IPS-15b (cell line): ENCODE results near the gene GABPA.
"Not testable (repeated sequence)": the region's sequence is repeated elsewhere in the genome, so short reads cannot be mapped to it uniquely, and the experiment has no call there.

Experiments used
- H3K27me3 ChIP-seq: one replicate; pipeline ENCODE4 v1.6.1; 2013; ENCODE audit warnings: low read length; ENCODE audit not compliant: control insufficient read depth, insufficient read depth
- H3K36me3 ChIP-seq: one replicate; pipeline ENCODE4 v1.6.1; 2013; ENCODE audit warnings: low read length; ENCODE audit not compliant: control insufficient read depth, insufficient read depth
- H3K4me1 ChIP-seq: one replicate; pipeline ENCODE4 v1.6.1; 2013; ENCODE audit warnings: mild to moderate bottlenecking, low read length; ENCODE audit not compliant: control insufficient read depth, insufficient read depth
- H3K4me3 ChIP-seq: one replicate; pipeline ENCODE4 v1.5.1; 2013; ENCODE audit warnings: low read depth, low read length
- H3K9ac ChIP-seq: one replicate; pipeline ENCODE4 v1.6.1; 2013; ENCODE audit warnings: low read depth, mild to moderate bottlenecking, low read length
- H3K9me3 ChIP-seq: one replicate; pipeline ENCODE4 v1.6.1; 2013; ENCODE audit warnings: mild to moderate bottlenecking, low read length; ENCODE audit not compliant: control insufficient read depth, insufficient read depth

GABPA gene

DNA sequence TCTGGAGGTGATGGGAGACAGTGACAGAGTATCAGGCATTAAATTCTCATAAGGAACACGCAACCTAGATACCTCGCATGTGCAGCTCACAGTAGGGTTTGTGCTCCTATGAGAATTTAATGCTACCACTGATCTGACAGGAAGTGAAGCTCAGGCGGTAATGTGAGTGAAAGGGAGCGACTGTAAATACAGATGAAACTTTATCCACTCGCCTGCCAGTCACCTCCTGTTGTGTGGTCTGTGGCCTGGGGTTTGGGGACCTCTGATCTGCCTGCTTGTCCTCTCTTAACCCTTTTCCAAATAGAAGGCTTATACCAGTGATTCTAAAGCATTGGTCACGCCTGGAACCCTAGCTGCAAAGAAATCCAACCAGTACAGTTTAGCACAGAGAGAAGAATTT, 15.3 kb downstream of the GABPA start:
- Histone ChIP-seq H3K4me1 (no peaks in the 10 kb centered on the region), H3K4me3 (no peak overlapping the region), H3K27me3 (no peaks in the 10 kb centered on the region), H3K36me3 (no peaks in the 10 kb centered on the region), H3K9ac (no peak overlapping the region), H3K9me3 (no peaks in the 10 kb centered on the region)

DNA sequence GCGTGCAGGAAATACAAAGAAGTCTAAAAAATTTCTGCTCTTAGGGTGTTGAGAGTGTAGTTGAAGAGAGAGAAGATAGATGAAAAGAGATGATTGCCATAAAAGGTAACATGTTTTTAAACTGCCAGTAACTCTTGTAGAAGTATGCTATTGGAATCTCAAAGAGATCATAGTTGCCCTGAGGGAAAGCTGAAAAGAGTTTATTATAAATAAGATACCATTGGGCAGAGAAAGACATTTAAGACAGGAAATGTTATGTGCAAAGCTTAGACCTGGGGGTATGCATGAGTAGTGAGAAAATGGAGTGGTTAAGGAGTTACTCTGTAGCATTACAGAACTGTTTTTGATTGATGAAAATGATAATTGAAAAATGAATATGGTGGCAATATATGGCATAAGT, 17.6 kb downstream of the GABPA start:
- Histone ChIP-seq H3K27me3 (no peaks in the 10 kb centered on the region), H3K36me3 (no peaks in the 10 kb centered on the region), H3K4me3 (no peak overlapping the region), H3K9me3 (no peaks in the 10 kb centered on the region), H3K9ac (no peak overlapping the region), H3K4me1 (no peaks in the 10 kb centered on the region)

DNA sequence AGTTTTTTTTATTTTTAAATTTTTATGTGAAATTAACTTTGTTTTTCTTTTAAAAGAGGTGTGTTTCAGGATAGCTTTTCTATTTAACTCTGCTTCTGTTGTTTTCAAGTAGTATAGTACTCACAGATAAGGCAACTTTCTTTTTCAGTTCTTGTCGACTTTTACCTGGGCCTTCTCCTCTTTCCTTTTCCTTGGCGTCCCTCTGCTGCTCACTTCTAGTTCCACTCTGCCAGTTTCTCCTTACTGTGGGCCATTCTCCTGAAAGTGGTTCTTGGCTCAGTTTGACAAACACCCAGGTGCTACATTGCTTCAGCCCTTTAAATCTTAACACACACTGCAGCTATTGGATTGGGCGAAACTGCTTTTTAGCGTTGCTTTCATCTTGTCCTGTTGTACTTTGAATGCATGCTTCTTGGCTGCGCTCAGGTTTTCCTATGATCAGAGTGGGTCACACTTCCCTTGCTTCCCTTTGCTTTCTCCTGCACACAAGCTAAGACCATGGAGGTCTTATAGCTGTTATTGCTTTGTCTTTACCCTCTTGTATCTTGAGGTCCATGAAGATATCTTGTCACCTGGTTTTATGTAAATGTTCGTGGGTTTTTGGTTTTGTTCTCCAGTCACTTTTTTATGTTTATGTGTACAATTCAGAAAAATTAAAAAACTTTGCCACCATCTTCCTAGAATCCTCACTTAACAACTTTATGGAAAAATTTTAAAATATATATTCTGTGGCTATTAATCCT, 21.6 kb downstream of the GABPA start:
- H3K4me1 ChIP-seq: no peaks in the 10 kb centered on the region
- no peak overlapping the region for H3K4me3 ChIP-seq
- no peaks in the 10 kb centered on the region for H3K36me3 ChIP-seq
- no peaks in the 10 kb centered on the region for H3K9me3 ChIP-seq
- no peaks in the 10 kb centered on the region for H3K27me3 ChIP-seq
- no peak overlapping the region for H3K9ac ChIP-seq

DNA sequence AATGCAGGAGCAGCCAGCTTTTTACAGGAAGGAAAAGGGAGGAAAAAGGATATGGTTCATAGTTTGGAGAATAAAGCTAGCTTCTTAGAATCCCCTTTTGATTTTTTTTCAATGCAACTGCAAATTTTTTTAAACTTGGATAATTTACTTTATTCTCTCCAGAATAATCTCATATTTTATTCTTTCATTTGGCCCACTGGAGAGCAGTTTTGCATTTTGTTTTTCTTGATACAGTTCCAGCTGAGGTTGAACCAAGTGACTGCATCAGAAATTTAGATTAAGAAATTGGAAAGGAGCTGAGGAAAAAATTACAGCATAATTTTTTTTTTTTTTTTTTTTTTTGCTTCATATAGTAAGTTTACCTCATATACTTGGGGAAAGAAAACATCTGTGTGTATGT, 22.8 kb downstream of the GABPA start:
- H3K4me1 ChIP-seq: no peaks in the 10 kb centered on the region
- no peak overlapping the region for H3K4me3 ChIP-seq
- no peak overlapping the region for H3K9ac ChIP-seq
- H3K9me3 ChIP-seq: no peaks in the 10 kb centered on the region
- no peaks in the 10 kb centered on the region for H3K27me3 ChIP-seq
- no peaks in the 10 kb centered on the region for H3K36me3 ChIP-seq

DNA sequence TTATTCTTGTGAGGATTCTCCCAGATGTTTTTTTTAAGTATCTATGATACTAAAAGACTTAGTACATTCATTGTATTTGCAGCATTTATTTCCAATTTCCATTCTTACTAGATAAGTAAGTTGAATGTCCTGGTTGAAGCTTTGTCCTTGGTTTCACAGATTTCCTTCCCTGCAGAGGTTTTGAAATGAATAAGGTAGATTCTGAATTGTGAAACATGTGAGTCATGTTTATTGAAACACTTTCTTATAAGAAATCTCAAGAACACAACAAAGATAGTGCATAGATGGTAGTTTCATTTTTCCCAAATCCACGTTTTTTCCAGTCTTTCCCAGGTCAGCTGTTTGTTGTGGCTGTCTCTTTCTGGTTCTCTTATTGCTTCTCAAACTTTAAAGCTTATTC, 24.8 kb downstream of the GABPA start:
- no peaks in the 10 kb centered on the region for H3K27me3 ChIP-seq
- no peak overlapping the region for H3K4me3 ChIP-seq
- H3K9ac ChIP-seq: no peak overlapping the region
- H3K36me3 ChIP-seq: no peaks in the 10 kb centered on the region
- no peaks in the 10 kb centered on the region for H3K9me3 ChIP-seq
- no peaks in the 10 kb centered on the region for H3K4me1 ChIP-seq

DNA sequence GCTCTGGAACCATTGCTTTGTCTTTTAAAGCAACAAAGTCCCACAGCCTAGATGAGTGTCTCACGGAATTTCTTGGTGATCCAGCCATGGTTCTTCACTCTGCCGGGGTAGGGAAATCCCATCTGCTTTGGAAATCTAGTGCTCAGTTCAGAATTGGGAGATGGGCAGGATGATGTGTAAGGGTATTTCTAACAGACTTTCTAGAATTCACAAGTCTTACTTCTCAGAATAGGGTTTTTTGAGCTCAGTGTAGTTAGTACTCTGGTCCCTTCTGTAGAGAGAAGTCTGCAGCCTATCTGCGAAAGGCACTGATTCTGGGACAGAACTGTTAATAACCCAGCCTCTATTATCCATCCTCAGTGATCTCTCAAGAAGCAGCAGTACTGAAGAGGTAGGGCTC, 25.3 kb downstream of the GABPA start:
- no peaks in the 10 kb centered on the region for H3K36me3 ChIP-seq
- H3K27me3 ChIP-seq: no peaks in the 10 kb centered on the region

DNA sequence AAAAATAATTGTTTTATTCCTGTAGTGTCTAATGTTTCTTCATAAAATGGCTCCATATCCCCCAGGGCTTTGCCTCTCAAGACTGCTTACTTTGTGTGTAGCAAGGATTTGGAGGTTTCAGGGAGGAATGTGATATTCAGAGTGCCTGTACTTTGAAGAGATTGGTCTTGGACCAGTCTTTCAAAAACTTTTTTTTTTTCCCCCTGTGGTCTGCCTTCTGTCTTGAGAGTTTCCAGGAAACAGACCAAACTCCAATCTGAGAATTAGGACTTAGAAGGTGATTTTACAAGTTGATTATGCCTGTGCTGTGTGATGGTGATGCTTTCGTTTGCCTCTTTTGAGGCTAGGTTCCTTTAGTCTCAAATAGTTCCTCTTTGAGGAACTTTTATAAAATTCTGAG, 25.9 kb downstream of the GABPA start:
- no peaks in the 10 kb centered on the region for H3K4me1 ChIP-seq
- no peaks in the 10 kb centered on the region for H3K36me3 ChIP-seq
- no peaks in the 10 kb centered on the region for H3K27me3 ChIP-seq
- no peak overlapping the region for H3K9ac ChIP-seq
- H3K4me3 ChIP-seq: no peak overlapping the region
- H3K9me3 ChIP-seq: no peaks in the 10 kb centered on the region

More for the DNA sequence above, 25.3 kb downstream of the GABPA start:
- Histone ChIP-seq H3K4me1 (no peaks in the 10 kb centered on the region), H3K9me3 (no peaks in the 10 kb centered on the region), H3K9ac (no peak overlapping the region), H3K4me3 (no peak overlapping the region)

DNA sequence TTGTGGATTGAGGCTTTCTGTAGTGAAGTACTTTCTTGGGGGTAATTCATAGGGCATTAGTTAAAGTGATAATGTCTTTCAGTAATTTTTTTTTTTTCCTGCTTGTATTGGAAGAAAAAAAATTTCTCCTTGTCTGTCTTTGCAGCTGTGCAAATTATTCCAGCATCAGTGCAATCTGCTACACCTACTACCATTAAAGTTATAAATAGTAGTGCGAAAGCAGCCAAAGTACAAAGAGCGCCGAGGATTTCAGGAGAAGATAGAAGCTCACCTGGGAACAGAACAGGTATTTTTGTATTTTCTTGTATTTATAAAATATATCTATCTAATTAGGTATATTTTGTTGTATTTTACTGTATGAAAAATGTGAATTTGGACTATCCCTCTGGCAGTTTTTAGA, 29.3 kb downstream of the GABPA start:
- no peaks in the 10 kb centered on the region for H3K27me3 ChIP-seq
- H3K9ac ChIP-seq: no peak overlapping the region
- no peaks in the 10 kb centered on the region for H3K4me1 ChIP-seq
- no peaks in the 10 kb centered on the region for H3K9me3 ChIP-seq
- no peaks in the 10 kb centered on the region for H3K36me3 ChIP-seq
- H3K4me3 ChIP-seq: no peak overlapping the region

DNA sequence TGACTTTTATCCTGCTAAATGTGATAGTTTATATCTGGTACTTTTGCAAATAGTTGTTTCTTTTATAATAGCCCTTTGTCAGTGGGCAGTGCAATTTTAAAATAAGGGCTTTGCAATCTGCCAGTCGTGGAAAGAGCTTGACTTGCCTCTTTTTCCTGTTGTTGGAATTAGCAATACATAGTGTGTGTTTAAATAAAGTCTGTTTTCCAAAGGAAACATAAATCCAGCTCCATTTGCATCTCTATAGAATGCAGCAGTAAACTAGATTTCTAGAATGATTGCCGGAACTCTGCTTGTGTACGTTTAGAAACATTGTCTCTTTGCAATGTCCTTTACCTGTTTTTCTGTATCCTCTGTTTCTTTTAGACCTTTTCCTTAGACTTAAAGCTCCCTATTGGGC, 33.1 kb downstream of the GABPA start:
- Histone ChIP-seq H3K27me3 (no peaks in the 10 kb centered on the region), H3K4me3 (no peak overlapping the region), H3K4me1 (no peaks in the 10 kb centered on the region), H3K36me3 (no peaks in the 10 kb centered on the region), H3K9me3 (no peaks in the 10 kb centered on the region), H3K9ac (no peak overlapping the region)

DNA sequence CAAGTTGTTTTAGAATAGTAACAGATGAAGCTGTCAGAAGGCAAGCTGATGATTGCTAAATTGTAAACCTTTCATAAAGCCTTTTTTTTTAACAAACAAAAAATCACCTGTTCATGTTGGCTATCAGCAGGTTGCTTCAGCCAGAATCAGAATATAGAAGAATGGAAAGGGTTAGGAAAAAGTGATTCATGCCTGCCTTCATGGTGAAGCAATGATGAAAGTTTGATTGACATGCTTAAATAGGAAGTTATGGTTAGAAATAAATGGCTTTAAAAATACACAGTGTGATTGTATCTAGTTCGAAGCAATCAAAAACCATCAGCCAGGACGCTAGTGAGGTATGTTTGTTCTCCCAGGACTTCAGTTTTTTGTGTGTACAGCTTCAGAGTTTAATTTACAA, 37.9 kb downstream of the GABPA start:
- H3K4me3 ChIP-seq: no peak overlapping the region
- no peaks in the 10 kb centered on the region for H3K27me3 ChIP-seq

DNA sequence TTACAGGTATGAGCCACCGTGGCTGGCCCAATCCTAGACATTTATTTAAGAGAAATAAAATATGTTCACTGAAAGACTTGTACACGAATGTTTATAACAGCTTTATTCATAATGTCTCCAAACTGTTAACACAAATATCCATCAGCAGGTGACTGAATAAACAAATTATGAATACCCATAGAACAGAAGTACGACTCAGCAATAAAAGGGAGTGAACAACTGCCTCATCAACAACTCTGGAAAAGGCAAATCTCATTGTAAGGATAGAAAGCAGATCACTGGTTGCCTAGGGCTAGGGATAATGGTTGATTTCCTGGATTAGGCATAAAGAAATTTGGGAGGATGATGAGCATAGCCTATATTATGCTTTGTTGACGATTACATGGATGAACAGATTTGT, 41.7 kb downstream of the GABPA start:
- H3K9ac ChIP-seq: no peak overlapping the region
- no peaks in the 10 kb centered on the region for H3K36me3 ChIP-seq
- H3K4me1 ChIP-seq: no peaks in the 10 kb centered on the region

More for the DNA sequence above, 37.9 kb downstream of the GABPA start:
- Histone ChIP-seq H3K4me1 (no peaks in the 10 kb centered on the region), H3K36me3 (no peaks in the 10 kb centered on the region), H3K9me3 (no peaks in the 10 kb centered on the region), H3K9ac (no peak overlapping the region)

DNA sequence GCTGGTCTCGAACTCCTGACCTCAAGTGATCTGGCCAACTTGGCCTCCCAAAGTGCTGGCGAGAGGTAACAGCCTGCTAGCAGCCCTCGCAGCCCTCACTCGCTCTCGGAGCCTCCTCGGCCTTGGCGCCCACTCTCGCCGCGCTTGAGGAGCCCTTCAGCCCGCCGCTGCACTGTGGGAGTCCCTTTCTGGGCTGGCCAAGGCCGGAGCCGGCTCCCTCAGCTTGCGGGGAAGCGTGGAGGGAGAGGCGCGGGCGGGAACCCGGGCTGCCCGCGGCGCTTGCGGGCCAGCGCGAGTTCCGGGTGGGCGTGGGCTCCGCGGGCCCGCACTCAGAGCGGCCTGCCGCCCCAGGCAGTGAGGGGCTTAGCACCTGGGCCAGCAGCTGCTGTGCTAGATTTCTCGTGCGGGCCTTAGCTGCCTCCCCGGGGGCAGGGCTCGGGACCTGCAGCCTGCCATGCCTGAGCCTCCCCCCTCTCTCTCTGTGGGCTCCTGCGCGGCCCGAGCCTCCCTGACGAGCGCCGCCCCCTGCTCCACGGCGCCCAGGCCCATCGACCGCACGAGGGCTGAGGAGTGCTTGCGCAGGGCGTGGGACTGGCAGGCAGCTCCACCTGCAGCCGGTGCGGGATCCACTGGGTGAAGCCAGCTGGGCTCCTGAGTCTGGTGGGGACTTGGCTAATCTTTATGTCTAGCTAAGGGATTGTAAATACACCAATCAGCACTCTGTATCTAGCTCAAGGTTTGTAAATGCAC, 43.5 kb downstream of the GABPA start:
- H3K27me3 ChIP-seq, H3K9me3 ChIP-seq, H3K4me3 ChIP-seq, H3K9ac ChIP-seq, H3K36me3 ChIP-seq, H3K4me1 ChIP-seq: not testable (repeated sequence)

More for the DNA sequence above, 41.7 kb downstream of the GABPA start:
- Histone ChIP-seq H3K4me3 (no peak overlapping the region), H3K27me3 (no peaks in the 10 kb centered on the region), H3K9me3 (no peaks in the 10 kb centered on the region)
